Measurements from ENCODE around the gene B4GALT1. TPM values are rescaled to one million over a fixed set of nuclear protein-coding genes. Genes with fewer than 3 reads are reported as not detected.

The B4GALT1 gene
- total RNA-seq, 1 experiment from 2014 or later: 31.4 TPM

DNA sequence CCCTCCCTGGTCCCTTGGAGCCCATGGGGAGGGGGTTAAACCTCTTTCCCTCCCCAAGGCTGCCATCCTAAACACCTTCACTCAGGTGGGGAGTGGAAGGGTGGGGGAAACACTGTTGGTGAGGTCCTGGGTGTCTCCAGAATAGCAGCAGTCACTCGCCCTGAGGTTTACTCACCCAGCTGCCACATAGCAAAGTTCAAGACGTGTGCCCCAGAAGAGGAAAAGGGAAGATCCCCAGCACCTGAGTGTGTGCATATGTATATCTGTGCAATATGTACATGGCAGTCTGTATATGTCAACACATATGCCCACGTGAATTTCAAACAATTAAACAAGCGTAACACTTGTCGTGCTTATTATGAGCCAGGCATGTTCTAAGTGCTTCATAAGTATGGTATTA lies 59.4 kb downstream of the B4GALT1 start:
- no peaks in the 10 kb centered on the region for H3K79me2 ChIP-seq (ENCODE audit: insufficient read depth, low read length)
- ChIA-PET RAD21 (ENCODE audit: low non-redundant PET in 1 of 2, low total read pairs in 2 of 2, uncharacterized antibody in 2 of 2, unreplicated experiment in 2 of 2) (no interaction called here), CTCF (no interaction called here), POLR2A (no interaction called here)
- H3K4me1 ChIP-seq (ENCODE audit: control insufficient read depth in 1 of 2, insufficient read depth in 2 of 2, low read length in 2 of 2): peaks cover 0 to 4% of the 10 kb centered on the region in 2 experiments; a peak in 1 of 4 replicates
- no peak overlapping the region for H2AFZ ChIP-seq (ENCODE audit: low read depth, low read length, poor library complexity, severe bottlenecking)
- intact Hi-C loops (cut with micrococcal nuclease): no loop called here
- H3K36me3 ChIP-seq (ENCODE audit: control insufficient read depth in 1 of 2, insufficient read depth in 2 of 2, low read length in 2 of 2): no peaks in the 10 kb centered on the region
- ATAC-seq (no peak), DNase-seq (ENCODE audit: low read depth, low spot score) (no peak)
- H4K20me1 ChIP-seq (ENCODE audit: insufficient read depth): no peaks in the 10 kb centered on the region
- H3K27me3 ChIP-seq (ENCODE audit: insufficient read depth, low read length): no peaks in the 10 kb centered on the region
- BruUV-seq (replicated peaks): no TSS peak
- no peak overlapping the region for H3K4me3 ChIP-seq (replicated peaks in 1 of 2; ENCODE audit: low read depth in 1 of 2, low read length in 2 of 2)
- no peak overlapping the region for H3K27ac ChIP-seq (ENCODE audit: low read depth, low read length)
- H3K9me2 ChIP-seq (ENCODE audit: insufficient read depth): no peaks in the 10 kb centered on the region
- no peak overlapping the region for H3K4me2 ChIP-seq (ENCODE audit: low read length)
- H3K9me3 ChIP-seq (ENCODE audit: control insufficient read depth in 1 of 2, insufficient read depth in 1 of 2, low read depth in 1 of 2, low read length in 2 of 2): no peaks in the 10 kb centered on the region
- TF ChIP-seq CEBPB (IDR thresholded peaks at IDR 0.05; ENCODE audit: low read depth) (no peak), EZH2phosphoT487 (IDR thresholded peaks at IDR 0.05; ENCODE audit: borderline replicate concordance) (no peak), ELF1 (IDR thresholded peaks at IDR 0.05; ENCODE audit: borderline replicate concordance, low read depth) (no peak), SIN3A (IDR thresholded peaks at IDR 0.05; ENCODE audit: low read depth) (no peak), SP1 (IDR thresholded peaks at IDR 0.05; ENCODE audit: low read depth) (no peak), ZNF274 (IDR thresholded peaks at IDR 0.05; ENCODE audit: low read depth, low read length) (no peak), CBX3 (IDR thresholded peaks at IDR 0.05; ENCODE audit: low read depth) (no peak), RAD21 (IDR thresholded peaks at IDR 0.05; ENCODE audit: low read depth) (no peak), YY1 (IDR thresholded peaks at IDR 0.05; ENCODE audit: extremely low read depth, insufficient replicate concordance, low read depth, low read length) (no peak), POLR2A (IDR thresholded peaks at IDR 0.05; ENCODE audit: borderline replicate concordance, extremely low read depth, insufficient read depth, insufficient read length) (no peak), TCF7L2 (IDR thresholded peaks at IDR 0.05; ENCODE audit: borderline replicate concordance, extremely low read depth, insufficient read depth, insufficient read length) (no peak)
- TF ChIP-seq, protein P1, sequence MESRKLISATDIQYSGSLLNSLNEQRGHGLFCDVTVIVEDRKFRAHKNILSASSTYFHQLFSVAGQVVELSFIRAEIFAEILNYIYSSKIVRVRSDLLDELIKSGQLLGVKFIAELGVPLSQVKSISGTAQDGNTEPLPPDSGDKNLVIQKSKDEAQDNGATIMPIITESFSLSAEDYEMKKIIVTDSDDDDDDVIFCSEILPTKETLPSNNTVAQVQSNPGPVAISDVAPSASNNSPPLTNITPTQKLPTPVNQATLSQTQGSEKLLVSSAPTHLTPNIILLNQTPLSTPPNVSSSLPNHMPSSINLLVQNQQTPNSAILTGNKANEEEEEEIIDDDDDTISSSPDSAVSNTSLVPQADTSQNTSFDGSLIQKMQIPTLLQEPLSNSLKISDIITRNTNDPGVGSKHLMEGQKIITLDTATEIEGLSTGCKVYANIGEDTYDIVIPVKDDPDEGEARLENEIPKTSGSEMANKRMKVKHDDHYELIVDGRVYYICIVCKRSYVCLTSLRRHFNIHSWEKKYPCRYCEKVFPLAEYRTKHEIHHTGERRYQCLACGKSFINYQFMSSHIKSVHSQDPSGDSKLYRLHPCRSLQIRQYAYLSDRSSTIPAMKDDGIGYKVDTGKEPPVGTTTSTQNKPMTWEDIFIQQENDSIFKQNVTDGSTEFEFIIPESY (IDR thresholded peaks at IDR 0.05; ENCODE audit: extremely low read depth, insufficient replicate concordance, low read length): no peak
- no peak overlapping the region for H3K9ac ChIP-seq (ENCODE audit: low read length)

Measured in HCT116 (cell line).